GM18951 (cell line): ENCODE results near the gene GLB1L2.
"Not testable (repeated sequence)": the region's sequence is repeated elsewhere in the genome, so short reads cannot be mapped to it uniquely, and the experiment has no call there.

ENCODE experiments used
- POLR2A ChIP-seq: IDR thresholded peaks from 4 replicates; pipeline ENCODE4 v1.6.1; 2011; ENCODE audit warnings: mild to moderate bottlenecking; ENCODE audit not compliant: insufficient read length, insufficient read depth; ENCODE audit errors: extremely low read depth
- in situ Hi-C: fragments of 300-500 bp; cut with MboI; formaldehyde crosslinking; loops from one replicate; pipeline ENCODE4 v1.12.0; 2022; ENCODE audit warnings: low sequenced_read_pairs, mixed read lengths, inconsistent platforms; ENCODE audit not compliant: unreplicated experiment

The GLB1L2 gene

GRCh38 chr11:134294664-134295063, 37.1 kb upstream of the GLB1L2 start:
- in situ Hi-C loops: no loop called here
- no peak for TF ChIP-seq POLR2A

GRCh38 chr11:134312223-134312622, 19.6 kb upstream of the GLB1L2 start:
- in situ Hi-C loops: no loop called here
- no peak for TF ChIP-seq POLR2A

- in situ Hi-C loops: no loop called here
- no peak for TF ChIP-seq POLR2A
Observed at GRCh38 chr11:134312807-134313206, 19.0 kb upstream of the GLB1L2 start.

GRCh38 chr11:134313379-134313778, 18.4 kb upstream of the GLB1L2 start:
- in situ Hi-C loops: no loop called here
- no peak for TF ChIP-seq POLR2A

GRCh38 chr11:134313821-134314607, 17.8 kb upstream of the GLB1L2 start:
- TF ChIP-seq POLR2A: no peak
- in situ Hi-C loops: no loop called here

DNA sequence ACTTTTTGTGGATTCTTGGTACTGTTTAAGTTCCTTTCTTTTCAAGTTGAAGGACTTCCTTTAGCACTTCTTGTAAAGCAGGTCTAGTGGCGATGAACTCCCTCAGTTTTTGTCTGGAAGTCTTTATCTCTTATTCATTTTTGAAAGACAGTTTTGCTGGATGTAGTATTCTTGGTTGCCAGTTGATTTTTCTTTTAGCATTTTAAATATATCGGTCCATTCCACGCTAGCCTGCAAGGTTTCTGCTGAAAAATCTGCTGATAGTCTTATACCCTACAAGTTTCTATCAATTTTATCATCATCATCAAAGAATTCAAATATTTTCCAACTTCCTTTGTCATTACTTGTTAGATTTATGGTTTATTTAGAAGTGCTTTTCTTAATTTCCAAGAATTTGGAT, 14.7 kb upstream of the GLB1L2 start:
- TF ChIP-seq POLR2A: no peak
- in situ Hi-C loops: no loop called here

DNA sequence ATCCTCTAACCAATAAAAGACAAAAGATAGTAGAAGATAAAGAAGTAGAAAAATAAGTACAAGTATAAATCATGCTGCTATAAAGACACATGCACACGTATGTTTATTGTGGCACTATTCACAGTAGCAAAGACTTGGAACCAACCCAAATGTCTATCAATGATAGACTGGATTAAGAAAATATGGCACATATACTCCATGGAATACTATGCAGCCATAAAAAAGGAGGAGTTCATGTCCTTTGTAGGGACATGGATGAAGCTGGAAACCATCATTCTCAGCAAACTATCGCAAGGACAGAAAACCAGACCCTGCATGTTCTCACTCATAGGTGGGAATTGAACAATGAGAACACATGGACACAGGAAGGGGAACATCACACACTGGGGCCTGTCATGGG, 10.4 kb upstream of the GLB1L2 start:
- in situ Hi-C loops: not testable (repeated sequence)

DNA sequence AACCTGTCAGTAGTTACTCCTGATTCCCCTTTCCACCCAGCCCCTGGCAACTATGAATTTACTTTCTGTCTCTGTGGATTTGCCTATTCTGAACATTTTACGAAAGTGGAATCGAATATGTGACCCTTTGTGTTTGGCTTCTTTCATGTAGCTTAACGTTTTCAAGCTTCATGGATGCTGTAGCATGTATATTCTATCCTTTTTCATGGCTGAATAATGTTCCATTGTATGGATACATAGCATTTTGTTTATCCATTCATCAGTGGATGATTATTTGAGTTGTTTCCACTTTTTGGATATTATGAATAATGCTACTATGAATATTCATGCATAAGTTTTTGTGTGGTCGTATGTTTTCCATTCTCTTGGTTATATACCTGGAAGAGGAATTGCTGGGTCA, 9.2 kb upstream of the GLB1L2 start:
- TF ChIP-seq POLR2A: no peak
- in situ Hi-C loops: no loop called here

- in situ Hi-C loops: no loop called here
- TF ChIP-seq POLR2A: no peak
Observed at GRCh38 chr11:134328433-134328832, 3.4 kb upstream of the GLB1L2 start.

DNA sequence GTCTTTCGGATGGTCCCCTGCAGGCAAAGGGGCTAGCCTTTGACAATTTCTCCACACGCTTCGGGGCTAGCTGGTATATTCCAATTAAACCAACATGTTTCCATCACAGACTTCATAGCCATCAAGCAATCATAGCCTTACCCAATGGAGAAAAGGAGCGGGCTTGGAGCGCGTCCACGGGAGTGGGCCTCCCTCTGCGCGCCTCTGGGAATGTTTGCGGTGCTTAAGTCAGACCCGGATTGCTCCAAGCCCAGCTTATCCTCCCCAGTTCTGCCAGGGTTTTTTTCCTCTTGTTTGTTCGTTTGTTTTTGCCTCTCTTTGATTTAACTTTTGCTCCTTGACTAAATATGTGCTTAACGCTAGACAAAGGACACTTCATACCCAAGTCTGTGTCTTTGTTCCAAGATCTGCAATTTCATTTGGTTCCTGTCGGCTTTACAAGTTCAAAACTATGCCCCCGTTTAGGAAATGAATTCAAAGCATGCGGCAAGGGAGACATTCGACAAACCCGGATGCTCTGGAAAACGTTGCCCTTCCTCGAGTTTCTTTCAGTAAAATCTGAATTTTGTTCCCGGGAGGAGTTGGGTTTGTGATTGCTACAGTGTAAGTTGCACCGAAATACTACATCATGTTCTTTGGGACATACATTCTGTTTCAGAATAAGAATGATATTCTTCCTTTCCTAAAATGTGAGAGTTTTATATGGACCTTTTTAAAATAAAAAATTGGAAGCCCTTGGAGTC, 1.0 kb upstream of the GLB1L2 start:
- in situ Hi-C loops: no loop called here
- no peak for TF ChIP-seq POLR2A

DNA sequence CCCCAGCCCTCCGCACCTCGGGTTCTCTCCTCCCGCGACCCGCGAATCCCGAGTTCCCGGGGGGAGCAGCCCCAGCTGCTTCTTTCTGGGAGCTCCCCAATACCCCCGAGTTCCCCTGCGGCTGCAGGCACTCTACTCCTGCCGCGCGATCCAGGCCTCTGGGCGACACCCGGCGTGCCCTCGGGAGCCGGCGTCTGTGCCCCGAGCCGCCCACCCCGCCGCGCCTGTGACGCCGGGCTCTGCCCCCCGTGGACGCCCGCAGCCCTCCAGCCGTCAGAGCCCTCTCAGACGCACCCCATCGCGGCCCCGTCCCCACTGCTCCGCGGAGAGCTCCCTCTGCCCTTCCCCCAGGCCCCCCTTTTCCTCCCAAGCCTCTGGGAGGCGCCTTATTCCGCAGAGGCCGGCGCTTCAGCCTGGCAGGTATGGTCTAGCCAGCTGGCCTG, 422 bp downstream of the GLB1L2 start:
- no peak for TF ChIP-seq POLR2A

DNA sequence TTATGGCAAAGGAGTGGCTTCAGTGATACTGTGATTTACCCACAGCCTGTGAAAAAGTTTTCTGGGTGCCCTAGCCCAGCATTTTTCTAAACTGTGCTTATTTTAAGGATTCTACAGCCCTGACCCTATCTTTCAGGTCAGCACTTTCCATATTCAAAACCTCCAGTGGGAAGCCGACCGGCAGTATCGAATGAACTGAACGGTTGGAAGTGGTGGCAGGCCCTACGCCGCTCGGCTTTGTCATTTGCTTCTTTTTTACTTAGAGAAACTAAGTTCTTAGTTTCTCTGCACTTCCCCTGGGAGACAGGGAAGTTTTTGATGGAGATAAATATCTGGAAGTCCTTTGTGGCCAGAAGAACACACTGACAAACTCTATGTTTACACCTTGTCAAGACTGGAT, 994 bp downstream of the GLB1L2 start:
- in situ Hi-C loops: no loop called here
- no peak for TF ChIP-seq POLR2A

More for the DNA sequence above, 422 bp downstream of the GLB1L2 start:
- in situ Hi-C loops: no loop called here

DNA sequence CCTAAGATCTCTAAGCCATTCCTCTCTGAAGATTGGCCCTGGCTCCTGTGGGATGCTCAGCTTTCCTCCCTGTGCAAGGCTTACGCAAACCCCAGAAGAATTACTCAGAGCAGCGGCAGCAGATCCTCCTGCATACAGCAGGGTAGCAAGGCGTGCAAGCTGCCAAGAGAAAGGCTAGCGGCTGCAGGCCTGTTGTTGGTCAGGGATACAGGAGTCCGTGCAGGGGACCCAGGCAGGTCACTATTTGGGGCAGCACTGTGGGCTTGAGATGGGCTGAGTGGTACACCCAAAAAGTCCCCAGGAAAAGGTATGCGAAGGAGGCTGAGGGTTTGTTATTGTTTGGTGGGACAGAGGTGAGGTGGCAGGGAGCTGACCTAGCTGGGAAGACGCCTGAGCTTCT, 1.5 kb downstream of the GLB1L2 start:
- in situ Hi-C loops: no loop called here
- no peak for TF ChIP-seq POLR2A

DNA sequence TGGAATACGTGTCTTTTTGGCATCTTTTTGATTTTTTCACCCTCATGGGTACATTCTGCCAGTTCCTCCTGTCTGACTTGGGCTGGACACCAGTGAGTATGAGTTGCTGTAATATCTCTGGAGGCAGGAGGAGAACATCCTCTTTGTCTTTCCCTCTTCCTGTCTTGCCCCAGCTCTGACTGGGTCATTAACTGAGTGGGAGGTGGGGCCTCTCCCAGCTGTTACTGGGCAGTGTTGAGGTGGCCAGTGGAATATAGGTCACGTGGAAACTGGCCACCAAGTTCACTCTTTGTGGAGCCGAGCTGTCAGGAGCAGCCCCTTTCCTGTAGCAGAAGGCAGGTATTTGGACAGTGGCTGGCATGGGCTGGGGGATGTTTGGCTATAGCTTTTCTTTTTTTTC, 2.2 kb downstream of the GLB1L2 start:
- TF ChIP-seq POLR2A: no peak
- in situ Hi-C loops: no loop called here
